Keratinocyte (primary cell): Measurements from ENCODE around the gene ZFYVE28. TPM values are rescaled to one million over a fixed set of nuclear protein-coding genes. Genes with fewer than 3 reads are reported as not detected.

Source experiments
- DNase-seq: peaks from one replicate; pipeline ENCODE4 v3.0.0-alpha.2; 2011; ENCODE audit warnings: low read depth, missing footprints, low spot score
- FAIRE-seq: peaks from 2 replicates; lab custom pipeline; 2011; peaks lifted over from hg19 to GRCh38; lab: Jason Lieb, UNC
- H2AFZ ChIP-seq: 2 replicates; pipeline ENCODE4 v1.6.0; 2012; ENCODE audit warnings: low read length, control low read depth, inconsistent platforms; ENCODE audit not compliant: control insufficient read depth
- H3K27ac ChIP-seq: 2 replicates; pipeline ENCODE4 v1.5.1; 2011; ENCODE audit warnings: low read length; ENCODE audit not compliant: control insufficient read depth, insufficient read depth
- H3K27me3 ChIP-seq: 3 replicates; pipeline ENCODE4 v1.6.0; 2011; ENCODE audit warnings: low read length; ENCODE audit not compliant: control insufficient read depth, insufficient read depth; ENCODE audit errors: extremely low read depth
- H3K36me3 ChIP-seq, 2 experiments: 2 replicates in 1 of 2; 3 replicates in 1 of 2; pipeline ENCODE4 v1.5.1; 2011; ENCODE audit warnings: low read length in 2 of 2, mild to moderate bottlenecking in 1 of 2; ENCODE audit not compliant: control insufficient read depth in 2 of 2, insufficient read depth in 2 of 2; ENCODE audit errors: extremely low read depth in 1 of 2
- H3K4me1 ChIP-seq: 3 replicates; pipeline ENCODE4 v1.5.1; 2011; ENCODE audit warnings: low read length; ENCODE audit not compliant: control insufficient read depth, insufficient read depth; ENCODE audit errors: extremely low read depth
- H3K4me2 ChIP-seq: 3 replicates; pipeline ENCODE4 v1.6.0; 2011; ENCODE audit warnings: low read depth, low read length; ENCODE audit not compliant: control insufficient read depth, insufficient read depth; ENCODE audit errors: extremely low read depth
- H3K4me3 ChIP-seq, 3 experiments: fragments of 200-600 bp in 1 of 3; sonication (generic) in 1 of 3; 2 replicates in 2 of 3; 3 replicates in 1 of 3; pipeline ENCODE4 v1.5.1; 2011 to 2016; ENCODE audit warnings: low read length in 3 of 3, mild to moderate bottlenecking in 3 of 3, control low read depth in 2 of 3, inconsistent platforms in 1 of 3, low read depth in 1 of 3, mixed read lengths in 1 of 3, mixed run types in 1 of 3, moderate library complexity in 1 of 3; ENCODE audit not compliant: control insufficient read depth in 2 of 3, insufficient read depth in 2 of 3; ENCODE audit errors: extremely low read depth in 1 of 3
- H3K79me2 ChIP-seq: 2 replicates; pipeline ENCODE4 v1.6.0; 2012; ENCODE audit warnings: low read length; ENCODE audit not compliant: control insufficient read depth, insufficient read depth
- H3K9ac ChIP-seq: 3 replicates; pipeline ENCODE4 v1.6.0; 2011; ENCODE audit warnings: low read length; ENCODE audit not compliant: control insufficient read depth, insufficient read depth; ENCODE audit errors: extremely low read depth
- H3K9me1 ChIP-seq: 3 replicates; pipeline ENCODE4 v1.6.0; 2011; ENCODE audit warnings: low read length; ENCODE audit not compliant: control insufficient read depth, insufficient read depth; ENCODE audit errors: extremely low read depth
- H3K9me3 ChIP-seq: 2 replicates; pipeline ENCODE4 v1.5.1; 2012; ENCODE audit warnings: low read depth, low read length; ENCODE audit not compliant: control insufficient read depth
- H4K20me1 ChIP-seq: 3 replicates; pipeline ENCODE4 v1.6.0; 2011; ENCODE audit warnings: low read length; ENCODE audit not compliant: control insufficient read depth, insufficient read depth; ENCODE audit errors: extremely low read depth
- CTCF ChIP-seq, 3 experiments: IDR thresholded peaks in 1 of 3; conservative IDR thresholded peaks in 1 of 3; optimal IDR thresholded peaks in 1 of 3; 2 replicates in 2 of 3; 3 replicates in 1 of 3; pipeline versions ENCODE3 to v1.5.1; 2011; ENCODE audit warnings: low read length in 3 of 3, mild to moderate bottlenecking in 3 of 3, moderate library complexity in 2 of 3, control low read depth in 1 of 3, inconsistent platforms in 1 of 3; ENCODE audit not compliant: insufficient read depth in 2 of 3; ENCODE audit errors: extremely low read depth in 1 of 3
- EZH2 ChIP-seq: IDR thresholded peaks from one replicate; pipeline ENCODE4 v1.6.1; 2012; ENCODE audit warnings: inconsistent platforms, mild to moderate bottlenecking, low read length, moderate library complexity
- dilution Hi-C: fragments of 300-500 bp; cut with MboI; formaldehyde crosslinking; loops from one replicate; pipeline ENCODE4 v1.7.0; 2020; ENCODE audit warnings: low sequenced_read_pairs; ENCODE audit not compliant: extremely low pct_ligation_motif_present
- polyA plus RNA-seq, 5 experiments: library from polyadenylated mRNA; depleted of rRNA in 3 of 5; stranded (reverse) in 3 of 5; stranded (forward) in 1 of 5; unstranded in 1 of 5; fragments of >200 nt; gene quantifications; 1 replicate in 1 of 5; 2 replicates in 3 of 5; 3 replicates in 1 of 5; pipeline versions ENCODE4 v1.2.1 to v1.2.3, GENCODE V29; 2011 to 2012; ENCODE audit warnings: missing spikeins in 2 of 5, low read depth in 1 of 5, low replicate concordance in 1 of 5

Gene ZFYVE28
- polyA plus RNA-seq, 1 donor (not counting 4 experiments of a cell fraction or from before 2014, with no cell fraction given): 0.33 TPM

GRCh38 chr4:2386717-2387116 lies 31.7 kb downstream of the ZFYVE28 start:
- no peak for FAIRE-seq
- Histone ChIP-seq H3K36me3 (no peaks in the 10 kb centered on the region), H3K79me2 (no peaks in the 10 kb centered on the region), H3K9me3 (no peaks in the 10 kb centered on the region), H3K27me3 (peaks cover 30% of the 10 kb centered on the region), H3K4me3 (no peak overlapping the region), H3K9ac (no peak overlapping the region), H4K20me1 (no peaks in the 10 kb centered on the region), H2AFZ (no peak overlapping the region), H3K9me1 (no peaks in the 10 kb centered on the region), H3K27ac (no peak overlapping the region), H3K4me1 (no peaks in the 10 kb centered on the region), H3K4me2 (no peak overlapping the region)
- dilution Hi-C loops: no loop called here
- no peak for DNase-seq
- no peak for TF ChIP-seq EZH2
- TF ChIP-seq CTCF (optimal IDR thresholded peaks at IDR 0.05 in 1 of 3, IDR thresholded peaks at IDR 0.05 in 1 of 3, conservative IDR thresholded peaks at IDR 0.05 in 1 of 3; ENCODE audit: extremely low read depth in 1 of 3, insufficient read depth in 2 of 3, low read length in 3 of 3): no peak

GRCh38 chr4:2385516-2385915 lies 32.9 kb downstream of the ZFYVE28 start:
- no peak overlapping the region for H3K9ac ChIP-seq
- no peak for FAIRE-seq

More at GRCh38 chr4:2385516-2385915, 32.9 kb downstream of the ZFYVE28 start:
- H3K27me3 ChIP-seq: peaks cover 24% of the 10 kb centered on the region
- H2AFZ ChIP-seq: no peak overlapping the region
- H3K9me1 ChIP-seq: no peaks in the 10 kb centered on the region
- H4K20me1 ChIP-seq: no peaks in the 10 kb centered on the region
- H3K9me3 ChIP-seq: no peaks in the 10 kb centered on the region
- H3K4me3 ChIP-seq: no peak overlapping the region
- no peak overlapping the region for H3K27ac ChIP-seq
- no peaks in the 10 kb centered on the region for H3K36me3 ChIP-seq
- H3K4me1 ChIP-seq: no peaks in the 10 kb centered on the region
- dilution Hi-C loops: no loop called here
- no peak for DNase-seq
- no peaks in the 10 kb centered on the region for H3K79me2 ChIP-seq
- H3K4me2 ChIP-seq: no peak overlapping the region
- TF ChIP-seq CTCF (optimal IDR thresholded peaks at IDR 0.05 in 1 of 3, IDR thresholded peaks at IDR 0.05 in 1 of 3, conservative IDR thresholded peaks at IDR 0.05 in 1 of 3; ENCODE audit: extremely low read depth in 1 of 3, insufficient read depth in 2 of 3, low read length in 3 of 3) (no peak), EZH2 (no peak)
